ENCODE measurements around the gene KAZALD1.

Gene KAZALD1, protein sequence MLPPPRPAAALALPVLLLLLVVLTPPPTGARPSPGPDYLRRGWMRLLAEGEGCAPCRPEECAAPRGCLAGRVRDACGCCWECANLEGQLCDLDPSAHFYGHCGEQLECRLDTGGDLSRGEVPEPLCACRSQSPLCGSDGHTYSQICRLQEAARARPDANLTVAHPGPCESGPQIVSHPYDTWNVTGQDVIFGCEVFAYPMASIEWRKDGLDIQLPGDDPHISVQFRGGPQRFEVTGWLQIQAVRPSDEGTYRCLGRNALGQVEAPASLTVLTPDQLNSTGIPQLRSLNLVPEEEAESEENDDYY

DNA sequence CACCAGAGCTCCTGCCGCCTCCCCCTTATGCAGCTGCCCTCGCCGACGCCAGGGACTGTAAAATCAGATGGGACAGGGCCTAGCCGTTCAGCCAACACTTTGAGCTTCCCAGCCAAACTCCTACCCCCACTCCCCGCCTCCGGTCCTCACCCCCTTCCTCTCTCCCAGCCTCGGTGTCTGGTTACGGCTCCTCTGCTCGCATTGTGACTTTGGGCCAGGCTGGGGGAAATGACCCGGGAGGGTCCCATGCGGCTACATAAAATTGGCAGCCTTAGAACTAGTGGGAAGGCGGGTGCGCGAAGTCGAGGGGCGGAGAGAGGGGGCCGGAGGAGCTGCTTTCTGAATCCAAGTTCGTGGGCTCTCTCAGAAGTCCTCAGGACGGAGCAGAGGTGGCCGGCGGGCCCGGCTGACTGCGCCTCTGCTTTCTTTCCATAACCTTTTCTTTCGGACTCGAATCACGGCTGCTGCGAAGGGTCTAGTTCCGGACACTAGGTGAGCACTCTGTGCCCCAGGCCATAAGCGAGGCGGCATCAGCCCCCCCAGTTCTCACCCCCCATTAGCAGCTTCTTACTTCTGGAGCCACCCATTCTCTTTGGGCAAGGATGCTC is at the start of gene KAZALD1:
KAZALD1 (plus strand) TSS at position 366 of the 608 bp plus-strand sequence. CDS start 604 bp downstream, outside the sequence.
- DNase-seq: no peak

DNA sequence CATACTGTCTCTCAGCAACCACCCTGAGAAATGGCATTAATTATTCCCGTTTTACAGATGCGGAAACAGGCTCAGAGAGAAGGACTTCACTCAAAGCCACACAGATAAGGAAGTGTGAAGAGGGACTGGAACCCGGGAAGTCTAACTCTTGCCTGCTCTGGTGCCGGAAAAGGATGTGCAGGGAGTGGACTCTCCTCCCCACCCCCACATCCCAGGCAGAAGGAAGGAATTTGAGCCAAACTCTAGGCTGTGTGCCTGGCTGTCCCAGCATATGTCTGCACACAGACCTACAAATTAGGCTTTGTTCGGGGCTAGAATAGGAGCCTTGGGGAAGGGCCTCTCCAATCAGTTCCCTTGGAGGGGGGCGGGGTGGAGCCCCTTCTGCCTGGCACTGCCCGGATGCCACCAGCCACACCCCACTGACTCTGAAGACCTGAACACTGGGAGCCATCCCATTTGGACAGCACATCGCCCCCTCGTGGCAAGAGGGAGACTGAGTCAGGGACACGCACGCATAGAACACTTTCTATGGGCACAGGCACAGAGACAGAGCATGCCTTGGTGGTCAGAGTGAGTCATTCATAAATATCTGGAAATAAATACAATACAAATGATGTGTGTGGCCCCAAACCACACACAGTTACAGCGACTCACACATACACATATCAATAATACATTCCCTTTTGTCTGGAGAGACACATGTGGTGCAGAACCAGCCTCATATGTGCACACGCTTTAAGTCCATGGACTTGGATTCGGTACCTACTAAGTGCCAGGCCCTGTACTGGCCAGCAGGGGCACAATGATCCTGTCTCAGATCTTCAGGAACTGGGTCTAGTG is 49.0 kb upstream of the KAZALD1 start:
- peak; percentile 41 for DNase-seq

DNA sequence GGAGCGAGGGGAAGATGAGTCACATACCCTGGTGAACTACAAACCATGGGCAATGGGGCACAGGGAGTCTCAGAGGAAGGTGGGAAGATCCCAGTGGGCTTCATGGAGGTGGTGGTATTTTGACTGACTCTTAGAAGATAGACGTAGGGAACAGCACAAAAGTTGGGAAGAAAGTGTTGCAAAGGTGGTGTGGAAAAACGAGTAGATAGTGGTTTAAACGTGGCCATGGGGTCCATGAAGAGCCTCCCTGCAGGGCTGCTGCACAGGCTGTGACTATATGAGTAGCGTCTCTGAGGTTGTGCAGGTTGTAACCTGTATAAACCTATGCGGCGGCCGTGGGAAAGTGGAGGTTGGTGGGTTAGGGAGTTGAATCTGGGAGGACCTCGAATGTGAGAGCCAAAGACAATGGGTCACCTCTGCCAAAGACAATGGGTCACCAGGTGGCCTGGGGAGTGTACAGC is 48.4 kb upstream of the KAZALD1 start:
- DNase-seq: no peak

DNA sequence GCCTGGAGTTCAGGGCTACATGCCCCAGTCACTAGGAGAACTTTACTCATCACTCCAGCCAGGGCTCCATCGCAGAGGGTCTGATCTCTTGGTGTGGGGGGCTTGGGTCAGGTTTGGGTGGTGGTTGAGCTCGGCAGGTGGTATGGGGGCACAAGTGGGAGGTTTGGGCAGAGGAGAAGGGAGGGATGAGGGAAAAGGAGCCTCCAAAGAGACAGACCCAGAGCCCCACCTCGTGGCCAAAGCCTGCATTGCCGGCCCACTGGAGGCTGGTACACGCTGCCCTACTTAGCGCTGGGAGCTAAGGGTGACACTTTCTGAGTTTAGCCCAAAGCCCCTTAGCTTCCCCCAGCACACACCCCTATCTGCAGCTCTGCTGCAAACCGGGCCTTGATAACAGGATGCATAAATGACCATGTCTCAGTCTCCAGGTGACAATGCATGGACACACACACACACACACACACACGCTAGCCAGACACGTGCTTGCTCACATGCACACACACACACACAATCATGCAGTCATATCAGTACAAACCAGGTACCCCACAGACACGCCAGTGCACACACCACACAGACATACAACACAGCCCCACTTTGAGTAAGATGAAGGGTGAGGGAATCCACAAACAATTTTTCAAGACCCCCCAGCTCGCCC is 47.4 kb upstream of the KAZALD1 start:
- DNase-seq: peak; percentile 20

DNA sequence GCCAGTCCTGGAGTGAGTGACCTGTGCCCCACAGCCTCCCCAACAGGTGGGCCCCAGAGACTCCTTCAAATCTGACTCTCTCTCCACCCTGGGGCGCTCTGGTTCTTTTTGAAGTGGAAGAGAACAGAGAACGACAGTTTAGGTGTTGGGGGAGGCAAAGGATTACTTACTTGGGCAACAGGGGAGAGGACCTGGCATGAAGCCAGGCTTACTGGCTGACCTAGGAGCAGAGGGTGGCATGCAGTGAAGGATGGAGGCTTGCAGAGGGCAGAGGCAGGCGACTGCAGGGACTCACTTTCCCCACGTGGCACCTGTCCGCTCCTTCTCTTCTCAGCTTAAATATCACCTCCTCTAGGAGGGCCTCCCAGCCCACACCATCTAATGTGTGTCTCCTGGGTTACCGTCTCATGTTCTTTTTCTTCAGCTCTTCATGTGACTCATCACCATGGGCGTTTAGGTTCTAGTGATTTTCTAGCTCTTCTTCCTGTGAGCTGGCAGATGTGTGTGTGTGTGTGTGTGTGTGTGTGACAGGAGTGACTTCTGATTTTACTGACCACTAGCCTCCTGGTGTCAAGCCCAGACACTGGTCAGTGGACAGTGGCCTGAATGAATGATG is 46.7 kb upstream of the KAZALD1 start:
- no peak for DNase-seq

DNA sequence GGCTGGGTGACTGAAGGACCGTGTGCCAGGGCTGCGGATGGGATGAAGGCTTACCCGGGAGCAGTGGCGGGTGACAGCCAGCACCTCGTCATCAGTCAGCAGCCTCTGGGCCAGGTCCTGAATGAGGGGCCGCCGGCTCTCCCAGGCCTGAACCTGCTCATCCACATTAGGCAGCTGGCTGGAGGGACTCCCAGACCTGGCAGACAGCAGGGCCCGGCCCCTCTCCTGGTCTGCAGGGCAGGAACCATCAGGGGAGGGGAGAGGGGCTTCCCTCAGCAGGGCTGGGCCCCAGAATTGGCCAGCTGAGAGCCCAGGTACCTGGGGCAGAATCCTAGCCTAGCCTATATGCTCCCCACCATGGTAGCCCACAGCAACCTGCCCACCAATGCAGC is 46.2 kb upstream of the KAZALD1 start:
- DNase-seq: no peak

DNA sequence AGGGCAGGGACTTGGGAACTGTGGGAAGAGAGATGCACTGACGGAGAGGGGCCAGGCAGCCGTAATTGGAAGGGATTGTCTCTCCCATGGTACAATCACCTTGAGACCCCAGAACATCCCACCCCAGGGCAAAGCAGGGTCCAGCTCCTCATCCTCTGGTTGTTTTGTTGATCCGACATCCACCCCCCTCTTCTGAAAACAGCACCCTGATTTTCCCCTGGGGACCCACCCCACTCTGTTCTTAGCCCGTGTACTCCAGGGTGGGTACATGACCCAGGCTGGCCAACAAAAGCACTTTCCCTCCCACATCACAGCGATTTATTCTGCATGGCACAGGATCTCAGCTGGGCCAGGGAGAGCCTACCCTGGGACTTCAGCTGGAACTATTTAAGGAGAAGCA is 45.0 kb upstream of the KAZALD1 start:
- DNase-seq: no peak

DNA sequence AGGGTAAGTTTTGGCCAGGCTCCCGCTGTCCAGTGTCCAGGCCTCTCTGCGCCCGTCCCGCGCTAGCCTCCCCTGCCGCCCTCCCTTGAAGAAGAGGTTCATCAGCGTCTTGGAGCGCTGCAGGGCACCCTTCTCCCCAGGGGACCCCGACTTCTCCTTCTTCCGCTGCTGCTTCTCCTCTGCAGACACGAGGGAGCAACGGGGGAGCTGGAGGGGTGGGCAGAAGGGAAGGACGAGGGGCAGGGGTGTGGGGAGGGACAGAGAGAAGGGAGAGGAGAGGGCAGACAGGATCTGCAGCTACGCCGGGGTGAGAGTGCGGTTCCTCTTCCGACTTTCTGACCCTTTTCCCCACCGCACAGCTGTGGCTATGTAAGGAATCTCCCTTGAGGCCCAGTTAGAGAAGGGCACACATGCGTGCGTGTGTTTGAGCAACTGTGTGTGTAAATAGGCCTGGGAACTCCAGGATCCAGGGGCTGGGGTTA is 43.6 kb upstream of the KAZALD1 start:
- DNase-seq: no peak

DNA sequence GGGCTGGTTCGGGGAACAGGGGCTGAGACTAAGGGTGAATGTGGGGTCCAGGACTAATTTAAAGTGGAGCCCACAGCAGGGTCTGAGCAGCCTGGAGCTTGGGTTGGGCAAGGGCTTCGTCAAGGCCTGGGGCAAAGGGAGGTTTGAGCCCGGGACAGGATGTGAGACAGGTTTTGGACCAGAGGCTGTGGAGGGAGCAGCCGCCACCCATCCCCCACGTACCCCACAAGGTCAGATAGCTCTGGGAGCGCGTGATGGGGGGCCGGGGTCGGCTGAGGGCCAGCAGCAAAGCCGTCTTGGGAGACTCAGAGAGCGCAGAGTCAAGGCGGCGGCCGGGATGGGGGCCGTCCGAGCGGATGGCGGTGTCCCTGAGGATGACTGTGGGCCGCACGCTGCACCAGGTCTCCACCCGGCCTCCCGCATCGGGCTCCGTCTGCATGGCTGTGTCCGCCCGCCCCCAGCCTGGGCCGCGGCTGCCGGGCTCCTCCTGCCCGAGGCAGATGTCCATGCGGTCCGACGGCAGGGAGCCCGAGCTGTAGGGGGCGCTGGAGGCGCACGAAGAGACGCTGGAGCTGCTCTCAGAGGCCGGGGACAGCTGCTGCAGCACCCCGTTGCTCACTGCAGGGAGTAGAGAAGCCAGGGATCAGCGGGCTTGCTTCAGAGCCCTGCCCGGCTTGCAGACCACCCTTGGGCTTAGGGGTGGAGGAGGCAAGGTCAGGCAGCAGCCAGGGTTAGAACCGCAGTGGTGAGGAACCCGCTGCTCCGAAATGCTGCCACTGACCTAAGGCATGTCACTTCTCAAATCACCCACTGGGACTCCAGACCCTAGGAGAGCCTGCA is 43.0 kb upstream of the KAZALD1 start:
- peak; percentile 27 for DNase-seq

DNA sequence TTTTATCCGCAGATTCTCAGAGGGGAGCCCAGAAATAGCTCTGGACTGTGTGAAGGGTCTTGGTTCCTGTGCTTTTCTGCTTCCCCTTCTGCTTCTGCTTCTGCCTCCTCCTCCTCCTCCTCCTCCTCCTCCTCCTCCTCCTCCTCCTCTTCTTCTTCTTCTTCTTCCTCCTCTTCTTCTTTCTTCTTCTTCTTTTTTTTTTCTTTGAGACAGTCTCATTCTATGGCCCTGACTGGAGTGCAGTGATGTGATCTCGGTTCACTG is 42.4 kb upstream of the KAZALD1 start:
- no peak for DNase-seq

DNA sequence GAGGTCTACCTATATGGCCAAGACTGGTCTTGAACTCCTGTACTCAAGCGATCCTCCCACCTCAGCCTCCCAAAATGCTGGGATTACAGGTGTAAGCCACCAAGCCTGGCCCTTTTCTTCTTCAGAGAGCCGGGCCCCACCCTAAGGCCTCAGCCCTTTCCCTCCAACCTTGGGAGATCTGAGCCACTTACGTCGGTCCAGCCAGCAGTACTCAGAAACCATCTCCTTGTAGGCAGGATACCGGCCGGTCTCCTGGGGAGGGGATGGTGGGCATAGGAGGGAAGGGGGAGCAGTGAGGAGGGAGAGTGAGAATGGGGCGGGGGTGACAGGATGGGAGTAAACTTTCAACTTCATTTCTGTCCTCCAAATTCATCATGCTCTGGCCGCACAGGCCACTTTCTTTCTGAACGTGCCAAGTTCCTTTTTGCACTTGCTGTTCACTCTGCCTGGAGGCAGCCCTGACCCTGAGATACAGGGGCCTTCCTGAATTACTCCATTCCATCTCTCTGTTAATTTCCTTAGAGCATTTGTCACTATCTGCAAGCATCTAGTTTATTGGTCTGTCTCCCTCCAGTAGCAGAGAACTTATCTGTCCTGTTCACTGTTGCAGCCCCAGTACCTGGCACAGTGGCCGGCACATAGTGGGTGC is 41.2 kb upstream of the KAZALD1 start:
- no peak for DNase-seq

DNA sequence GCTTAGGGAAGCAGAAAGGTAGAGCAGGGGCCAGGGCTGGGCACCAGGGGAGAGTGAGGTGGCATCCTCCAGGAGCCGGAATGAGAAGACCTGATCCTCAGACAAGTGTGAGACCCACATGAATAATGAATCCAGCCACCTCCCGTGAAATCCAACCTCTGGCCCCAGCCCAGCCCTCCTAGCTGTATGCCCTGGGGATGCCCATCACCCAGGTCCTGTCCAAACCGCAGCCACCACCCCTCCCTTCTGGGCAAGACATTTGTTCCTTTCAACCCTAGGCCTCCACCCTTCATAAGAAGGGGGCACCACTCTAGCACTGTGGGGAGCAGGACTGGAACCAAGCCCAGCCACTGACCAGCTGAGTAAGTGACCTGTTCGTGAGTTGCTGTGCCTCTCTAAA is 40.5 kb upstream of the KAZALD1 start:
- DNase-seq: no peak

DNA sequence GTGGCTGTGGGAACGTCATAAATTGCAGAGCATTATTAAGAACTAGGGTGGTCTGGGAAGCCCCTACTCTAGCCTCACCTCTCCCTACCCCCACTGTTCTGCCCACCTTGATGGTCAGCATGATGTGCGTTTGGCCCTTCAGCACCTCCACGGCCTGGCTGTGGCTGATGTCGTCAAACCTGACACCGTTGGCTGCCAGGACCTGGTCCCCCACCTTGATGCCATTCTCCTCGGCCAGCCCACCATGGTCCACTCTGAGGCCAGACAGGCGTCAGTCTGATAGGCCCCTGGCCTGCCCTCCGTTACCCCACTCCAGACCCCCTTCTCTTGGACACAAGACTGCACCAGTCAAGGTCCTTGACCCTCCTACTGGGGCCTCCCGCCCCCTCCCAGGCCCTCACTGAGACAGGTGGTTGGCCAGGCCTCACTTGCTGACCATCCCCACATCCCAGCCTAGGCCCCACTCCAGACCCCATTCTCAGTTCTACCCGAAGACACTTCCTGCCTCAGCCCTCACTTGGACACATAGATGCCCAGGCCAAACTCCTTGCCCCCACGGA is 40.0 kb upstream of the KAZALD1 start:
- no peak for DNase-seq

DNA sequence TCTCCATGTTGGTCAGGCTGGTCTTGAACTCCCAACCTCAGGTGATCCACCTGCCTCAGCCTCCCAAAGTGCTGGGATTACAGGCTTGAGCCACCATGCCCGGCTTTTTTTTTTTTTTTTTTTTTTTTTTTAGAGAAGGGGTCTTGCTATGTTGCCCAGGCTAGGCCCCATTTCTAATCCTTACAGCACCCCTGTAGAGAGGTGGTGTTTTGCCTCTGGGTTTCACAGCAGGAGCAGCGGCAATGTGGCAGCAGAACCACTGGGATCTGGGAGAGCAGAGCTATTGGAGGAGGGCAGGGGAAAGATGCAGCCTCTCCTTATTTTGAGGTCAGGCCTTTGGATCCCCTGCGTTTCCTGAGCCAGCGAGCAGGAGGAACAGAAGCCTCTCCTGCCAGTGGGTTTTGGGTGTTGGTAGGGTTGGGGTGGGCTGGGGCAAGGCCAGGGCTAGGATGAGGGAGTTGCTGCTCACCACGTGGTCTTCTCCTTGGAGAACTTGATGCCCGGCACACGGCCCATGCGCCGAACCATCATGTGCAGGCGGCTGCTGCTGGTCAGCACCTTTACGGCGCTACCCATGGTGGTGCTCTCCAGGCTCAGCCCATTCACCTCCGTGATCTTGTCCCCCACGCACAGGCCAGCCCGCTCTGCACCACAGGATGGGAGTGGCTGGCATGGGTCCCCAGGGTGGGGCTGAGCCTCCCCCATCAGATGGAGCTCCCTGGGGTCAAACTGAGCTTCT is 38.7 kb upstream of the KAZALD1 start:
- DNase-seq: no peak

DNA sequence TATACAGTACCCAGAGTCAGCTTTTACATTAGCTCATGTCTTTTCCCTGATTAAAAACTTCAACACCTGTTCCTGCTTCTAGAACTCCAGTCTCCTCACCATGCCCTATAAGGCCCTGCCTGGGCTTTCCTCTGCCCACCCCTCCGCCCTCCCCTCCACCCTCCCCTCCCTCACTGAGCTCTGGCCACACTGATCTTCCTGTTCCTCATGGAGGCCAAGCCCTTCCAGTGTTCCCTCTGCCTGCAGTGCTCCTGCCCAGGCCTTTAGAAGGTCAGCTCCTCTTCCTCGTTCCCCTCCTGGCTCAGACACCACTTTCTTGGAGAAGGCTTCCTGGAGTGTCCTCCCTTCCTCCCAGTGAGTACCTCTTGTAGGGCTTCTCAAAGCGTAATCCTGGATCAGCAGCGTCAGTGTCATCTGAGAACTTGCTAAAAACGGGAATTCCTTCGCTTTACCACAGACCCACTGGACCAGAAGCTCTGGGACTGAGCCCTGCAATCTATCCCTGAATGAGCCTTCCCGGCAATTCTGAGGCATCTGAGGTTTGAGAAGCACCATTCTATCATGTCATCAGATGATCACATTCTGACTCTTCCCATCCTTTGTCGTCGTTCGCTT is 34.6 kb upstream of the KAZALD1 start:
- DNase-seq: no peak

DNA sequence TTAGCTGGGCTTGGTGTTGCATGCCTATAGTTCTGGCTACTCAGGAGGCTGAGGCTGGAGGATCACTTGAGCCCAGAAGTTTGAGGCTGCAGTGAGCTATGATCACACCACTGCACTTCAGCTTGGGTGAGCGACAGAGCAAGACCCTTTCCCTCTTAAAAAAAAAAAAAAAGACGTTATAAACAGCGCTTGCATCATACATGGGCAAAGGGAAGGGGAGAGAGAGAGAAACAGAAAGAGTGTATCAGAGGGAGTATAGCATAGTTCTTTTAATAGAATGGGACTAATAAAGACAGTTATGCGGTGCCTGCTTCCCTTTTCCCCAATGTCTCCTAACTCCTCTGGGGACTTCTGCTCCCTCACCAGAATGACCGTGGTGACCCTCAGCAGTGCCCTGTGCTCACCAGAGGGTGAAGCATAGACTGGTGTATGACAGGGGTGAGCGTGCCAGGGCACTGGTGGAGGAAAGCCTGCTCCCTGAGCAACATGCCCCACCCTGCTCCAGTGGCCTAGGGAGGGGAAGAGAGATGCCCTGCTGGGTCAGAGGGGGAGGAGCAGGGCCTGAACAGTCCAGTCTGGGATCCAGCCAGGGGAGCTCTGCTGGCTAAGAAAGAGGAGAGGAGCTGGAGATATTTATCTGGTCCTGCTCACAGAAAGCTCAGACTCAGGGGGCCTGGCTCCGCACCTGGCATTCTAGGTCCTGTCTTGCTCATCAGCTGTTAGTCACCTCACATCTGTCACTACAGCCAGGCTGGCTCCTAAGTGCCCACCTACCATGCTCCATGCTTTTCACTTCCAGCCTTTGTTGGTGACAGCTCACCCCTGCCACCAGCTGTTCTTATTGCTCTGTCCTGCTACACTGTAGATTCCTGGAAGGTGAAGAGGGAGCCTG is 33.1 kb upstream of the KAZALD1 start:
- DNase-seq: no peak

DNA sequence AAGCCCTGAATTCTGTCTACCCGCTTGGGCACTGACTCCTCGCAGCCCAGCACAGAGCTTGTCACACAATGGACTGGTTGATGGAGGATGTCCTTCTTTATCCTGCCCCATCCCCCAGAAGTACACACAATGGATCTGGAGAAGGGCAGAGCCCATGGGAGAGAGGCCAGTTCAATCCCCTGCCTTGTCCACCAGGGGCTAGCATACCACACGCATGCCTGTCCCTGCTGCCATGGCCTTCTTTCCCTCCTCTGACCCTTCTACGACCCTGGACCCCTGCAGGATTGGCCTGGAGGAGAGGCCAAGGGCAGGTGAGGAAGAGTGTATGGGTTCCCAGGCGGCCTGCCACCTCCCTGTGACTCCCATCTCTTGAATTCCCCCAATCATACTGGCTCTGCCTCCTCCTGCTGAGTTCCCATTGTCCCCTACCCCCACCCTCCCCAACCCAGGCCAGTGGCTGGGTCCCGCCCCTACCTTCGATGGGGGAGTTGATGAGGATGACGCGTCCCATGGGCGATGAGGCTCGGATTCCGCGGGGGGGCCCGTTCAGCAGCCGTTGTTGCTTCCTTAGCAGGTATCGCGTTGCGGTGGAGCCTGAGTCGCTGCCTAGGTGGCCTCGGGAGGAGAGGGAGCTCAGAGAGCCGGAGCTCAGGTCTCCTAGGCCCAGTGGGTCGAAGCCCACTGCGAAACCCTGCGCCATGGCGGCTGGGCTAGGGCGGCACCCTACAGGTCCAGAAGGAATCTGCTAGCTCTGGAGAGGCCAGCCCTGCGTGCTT is 32.1 kb upstream of the KAZALD1 start:
- no peak for DNase-seq

All from NCI-H2227 treated with DMSO at 0.1 percent for 48 hours (cell line).